ENCODE data around the gene PRKD2. TPM values are rescaled to one million over a fixed set of nuclear protein-coding genes. Genes with fewer than 3 reads are reported as not detected.

The PRKD2 gene
- total RNA-seq, 4 donors from 2014 or later: 40.1 to 201 (median 53.5) TPM

DNA sequence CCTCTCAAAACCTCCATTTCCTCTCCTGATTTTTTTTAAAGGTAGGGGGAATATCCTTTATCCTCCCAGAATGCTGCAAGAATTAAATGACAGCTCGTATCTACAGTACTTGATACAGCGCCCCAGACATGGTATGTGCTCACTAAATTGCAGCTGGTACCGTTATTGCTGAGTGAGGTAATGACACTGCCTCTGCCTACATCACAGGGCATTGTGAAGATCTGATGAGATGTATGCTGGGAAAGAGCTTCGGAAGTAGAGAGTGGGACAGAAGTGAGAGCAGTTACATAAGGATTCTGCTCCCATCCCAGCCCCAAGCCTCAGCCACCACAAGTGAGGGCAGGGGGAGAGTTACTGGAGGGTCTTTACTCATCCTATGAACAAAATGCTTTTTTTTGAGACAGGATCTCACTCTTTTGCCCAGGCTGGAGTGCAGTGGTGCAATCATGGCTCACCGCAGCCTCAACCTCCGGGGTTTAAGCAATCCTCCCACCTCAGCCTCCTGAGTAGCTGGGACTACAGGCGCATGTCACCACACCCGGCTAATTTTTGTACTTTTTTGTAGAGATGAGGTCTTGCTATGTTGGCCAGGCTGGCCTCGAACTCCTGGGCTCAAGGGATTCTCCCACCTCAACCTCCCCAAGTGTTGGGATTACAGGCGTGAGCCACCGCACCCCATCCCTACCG is 27.2 kb upstream of the PRKD2 start:
- no peaks in the 10 kb centered on the region for H3K9me3 ChIP-seq
- WGBS, 2 donors (ENCODE audit: low coverage in 1 of 2): 80 to 86% methylated on average over 4 to 12 of the region's 12 CpGs
- intact Hi-C loops (cut with DNase I; ENCODE audit: low total_unique reads): no loop called here
- peak overlapping the region in 1 of 4 donors; percentile 92 for H3K4me3 ChIP-seq
- peaks cover 11 to 40% (median 19%) of the 10 kb centered on the region in 4 donors for H3K4me1 ChIP-seq
- in situ Hi-C loops (cut with MboI; ENCODE audit: low pct_ligation_motif_present in 1 of 4, low pct_unique_long_range_greater_than_20kb in 1 of 4, low sequenced_read_pairs in 3 of 4): no loop called here
- no peaks in the 10 kb centered on the region for H3K27me3 ChIP-seq
- H3K27ac ChIP-seq: no peak overlapping the region
- DNase-seq: no peak
- H3K36me3 ChIP-seq: no peaks in the 10 kb centered on the region
- TF ChIP-seq, protein P1, sequence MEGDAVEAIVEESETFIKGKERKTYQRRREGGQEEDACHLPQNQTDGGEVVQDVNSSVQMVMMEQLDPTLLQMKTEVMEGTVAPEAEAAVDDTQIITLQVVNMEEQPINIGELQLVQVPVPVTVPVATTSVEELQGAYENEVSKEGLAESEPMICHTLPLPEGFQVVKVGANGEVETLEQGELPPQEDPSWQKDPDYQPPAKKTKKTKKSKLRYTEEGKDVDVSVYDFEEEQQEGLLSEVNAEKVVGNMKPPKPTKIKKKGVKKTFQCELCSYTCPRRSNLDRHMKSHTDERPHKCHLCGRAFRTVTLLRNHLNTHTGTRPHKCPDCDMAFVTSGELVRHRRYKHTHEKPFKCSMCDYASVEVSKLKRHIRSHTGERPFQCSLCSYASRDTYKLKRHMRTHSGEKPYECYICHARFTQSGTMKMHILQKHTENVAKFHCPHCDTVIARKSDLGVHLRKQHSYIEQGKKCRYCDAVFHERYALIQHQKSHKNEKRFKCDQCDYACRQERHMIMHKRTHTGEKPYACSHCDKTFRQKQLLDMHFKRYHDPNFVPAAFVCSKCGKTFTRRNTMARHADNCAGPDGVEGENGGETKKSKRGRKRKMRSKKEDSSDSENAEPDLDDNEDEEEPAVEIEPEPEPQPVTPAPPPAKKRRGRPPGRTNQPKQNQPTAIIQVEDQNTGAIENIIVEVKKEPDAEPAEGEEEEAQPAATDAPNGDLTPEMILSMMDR (IDR thresholded peaks at IDR 0.05): no peak
- TF ChIP-seq EP300 (IDR thresholded peaks at IDR 0.05; ENCODE audit: low read depth): no peak
- no peak for TF ChIP-seq POLR2AphosphoS5 (IDR thresholded peaks at IDR 0.05)
- TF ChIP-seq POLR2A (IDR thresholded peaks at IDR 0.05): no peak

DNA sequence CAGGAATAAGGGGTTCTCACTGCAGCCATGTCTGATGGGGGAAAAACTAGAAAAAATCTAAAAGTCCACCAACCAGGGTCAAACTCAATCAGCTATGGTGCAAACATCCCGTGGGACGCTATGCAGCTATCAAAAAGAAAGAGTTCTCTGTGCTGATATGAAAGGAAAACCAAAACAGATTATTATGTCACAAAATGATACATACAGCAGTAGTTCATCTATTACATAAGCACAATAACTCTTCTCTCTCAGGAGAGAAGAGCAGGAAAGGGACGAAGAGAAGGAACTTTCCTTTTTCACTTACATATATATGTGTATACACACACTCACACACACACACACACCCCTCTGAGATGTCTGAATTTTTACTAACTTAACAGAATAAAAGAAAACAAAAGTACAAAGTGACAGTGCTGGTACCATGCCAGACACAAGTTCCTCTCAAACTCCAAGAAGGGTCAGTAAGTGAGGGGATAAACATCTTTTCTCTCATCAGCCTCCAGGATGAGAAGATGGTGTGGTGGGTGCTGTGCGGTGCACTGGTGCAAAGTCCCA is 26.1 kb upstream of the PRKD2 start:
- DNase-seq: no peak
- WGBS, 2 donors (ENCODE audit: low coverage in 1 of 2): 59 to 71% methylated on average over 3 to 4 of the region's 4 CpGs
- in situ Hi-C loops (cut with MboI; ENCODE audit: low pct_ligation_motif_present in 1 of 4, low pct_unique_long_range_greater_than_20kb in 1 of 4, low sequenced_read_pairs in 3 of 4): no loop called here
- H3K36me3 ChIP-seq: peaks cover 0 to 2% (median under 1%) of the 10 kb centered on the region in 4 donors
- H3K9me3 ChIP-seq: no peaks in the 10 kb centered on the region
- peaks cover 11 to 40% (median 19%) of the 10 kb centered on the region in 4 donors for H3K4me1 ChIP-seq
- intact Hi-C loops (cut with DNase I; ENCODE audit: low total_unique reads): no loop called here
- no peak overlapping the region for H3K4me3 ChIP-seq
- TF ChIP-seq POLR2A (IDR thresholded peaks at IDR 0.05) (no peak), EP300 (IDR thresholded peaks at IDR 0.05; ENCODE audit: low read depth) (no peak), POLR2AphosphoS5 (IDR thresholded peaks at IDR 0.05) (no peak)
- TF ChIP-seq, protein P1 (IDR thresholded peaks at IDR 0.05): no peak
- no peak overlapping the region for H3K27ac ChIP-seq
- no peaks in the 10 kb centered on the region for H3K27me3 ChIP-seq

DNA sequence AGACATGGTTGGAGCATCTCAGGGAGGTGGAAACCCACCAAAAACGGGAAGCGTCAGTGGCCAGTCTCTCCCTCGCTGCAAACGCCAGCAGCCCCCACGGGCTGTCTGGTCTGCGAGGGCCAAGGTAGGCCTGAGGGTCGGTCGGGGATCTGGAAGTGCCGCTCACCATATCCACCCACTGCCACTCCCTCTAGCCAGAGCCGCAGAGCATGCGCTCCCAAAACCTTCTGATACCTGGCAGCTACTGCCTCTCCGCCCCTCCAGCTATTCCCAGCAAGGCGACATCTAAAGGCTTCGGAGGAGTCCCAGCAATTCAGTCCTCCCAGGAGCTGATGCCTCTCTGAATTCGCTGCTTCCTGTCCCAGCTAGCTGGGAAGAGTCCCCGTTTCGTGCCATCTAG is 24.5 kb upstream of the PRKD2 start:
- intact Hi-C loops (cut with DNase I; ENCODE audit: low total_unique reads) (no loop called here), in situ Hi-C loops (cut with MboI; ENCODE audit: low pct_ligation_motif_present in 1 of 4, low pct_unique_long_range_greater_than_20kb in 1 of 4, low sequenced_read_pairs in 3 of 4) (no loop called here)
- Histone ChIP-seq H3K9me3 (no peaks in the 10 kb centered on the region), H3K4me3 (no peak overlapping the region), H3K27ac (no peak overlapping the region), H3K4me1 (peaks cover 9 to 33% (median 16%) of the 10 kb centered on the region in 4 donors), H3K27me3 (no peaks in the 10 kb centered on the region), H3K36me3 (peaks cover 0 to 8% (median 3%) of the 10 kb centered on the region in 4 donors)
- TF ChIP-seq, protein P1 (IDR thresholded peaks at IDR 0.05): no peak
- TF ChIP-seq EP300 (IDR thresholded peaks at IDR 0.05; ENCODE audit: low read depth) (no peak), POLR2A (IDR thresholded peaks at IDR 0.05) (no peak)
- WGBS, 2 donors (ENCODE audit: low coverage in 1 of 2): 88% methylated on average over 17 of the region's 17 CpGs; no CpG with 5 or more reads in 1 of the 2 donors
- no peak for DNase-seq

DNA sequence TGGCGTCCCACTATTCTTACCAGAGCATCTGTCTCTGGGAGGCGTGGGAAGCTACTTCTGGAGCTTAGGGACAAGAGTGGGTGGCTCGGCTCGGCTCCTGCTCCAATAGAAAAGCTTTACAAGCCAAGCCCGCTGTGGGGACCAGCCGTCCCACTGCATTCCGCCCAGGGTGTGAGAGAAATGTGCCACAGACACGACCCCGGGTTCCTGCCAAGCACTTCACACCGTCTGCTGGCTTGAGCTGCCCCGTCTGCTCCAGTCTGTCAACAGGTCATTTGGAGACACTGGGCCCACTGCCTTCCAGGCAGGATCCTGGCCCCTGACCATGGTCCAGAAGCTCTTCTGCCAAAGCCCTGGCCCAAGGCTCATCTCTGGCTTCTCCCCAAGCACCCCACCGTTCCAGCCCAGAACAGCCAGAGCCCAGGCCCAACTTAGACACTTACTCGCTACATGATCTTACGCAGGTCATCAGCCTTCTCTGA is 22.4 kb upstream of the PRKD2 start:
- 80 to 86% methylated on average over 2 to 13 of the region's 14 CpGs for WGBS, 2 donors (ENCODE audit: low coverage in 1 of 2)
- intact Hi-C loops (cut with DNase I; ENCODE audit: low total_unique reads) (no loop called here), in situ Hi-C loops (cut with MboI; ENCODE audit: low pct_ligation_motif_present in 1 of 4, low pct_unique_long_range_greater_than_20kb in 1 of 4, low sequenced_read_pairs in 3 of 4) (no loop called here)
- H3K4me1 ChIP-seq: peaks cover 3 to 22% (median 8%) of the 10 kb centered on the region in 4 donors
- H3K36me3 ChIP-seq: peaks cover 0 to 18% (median 3%) of the 10 kb centered on the region in 4 donors
- TF ChIP-seq EP300 (IDR thresholded peaks at IDR 0.05; ENCODE audit: low read depth): no peak
- no peak for TF ChIP-seq POLR2A (IDR thresholded peaks at IDR 0.05)
- TF ChIP-seq POLR2AphosphoS5 (IDR thresholded peaks at IDR 0.05): no peak
- TF ChIP-seq, protein P1 (IDR thresholded peaks at IDR 0.05): no peak
- H3K9me3 ChIP-seq: no peaks in the 10 kb centered on the region
- DNase-seq: no peak
- H3K27me3 ChIP-seq: no peaks in the 10 kb centered on the region
- H3K4me3 ChIP-seq: no peak overlapping the region
- H3K27ac ChIP-seq: no peak overlapping the region
